ENCODE measurements around the gene ATP2C2. TPM values are rescaled to one million over a fixed set of nuclear protein-coding genes. Genes with fewer than 3 reads are reported as not detected.

Gene ATP2C2, protein sequence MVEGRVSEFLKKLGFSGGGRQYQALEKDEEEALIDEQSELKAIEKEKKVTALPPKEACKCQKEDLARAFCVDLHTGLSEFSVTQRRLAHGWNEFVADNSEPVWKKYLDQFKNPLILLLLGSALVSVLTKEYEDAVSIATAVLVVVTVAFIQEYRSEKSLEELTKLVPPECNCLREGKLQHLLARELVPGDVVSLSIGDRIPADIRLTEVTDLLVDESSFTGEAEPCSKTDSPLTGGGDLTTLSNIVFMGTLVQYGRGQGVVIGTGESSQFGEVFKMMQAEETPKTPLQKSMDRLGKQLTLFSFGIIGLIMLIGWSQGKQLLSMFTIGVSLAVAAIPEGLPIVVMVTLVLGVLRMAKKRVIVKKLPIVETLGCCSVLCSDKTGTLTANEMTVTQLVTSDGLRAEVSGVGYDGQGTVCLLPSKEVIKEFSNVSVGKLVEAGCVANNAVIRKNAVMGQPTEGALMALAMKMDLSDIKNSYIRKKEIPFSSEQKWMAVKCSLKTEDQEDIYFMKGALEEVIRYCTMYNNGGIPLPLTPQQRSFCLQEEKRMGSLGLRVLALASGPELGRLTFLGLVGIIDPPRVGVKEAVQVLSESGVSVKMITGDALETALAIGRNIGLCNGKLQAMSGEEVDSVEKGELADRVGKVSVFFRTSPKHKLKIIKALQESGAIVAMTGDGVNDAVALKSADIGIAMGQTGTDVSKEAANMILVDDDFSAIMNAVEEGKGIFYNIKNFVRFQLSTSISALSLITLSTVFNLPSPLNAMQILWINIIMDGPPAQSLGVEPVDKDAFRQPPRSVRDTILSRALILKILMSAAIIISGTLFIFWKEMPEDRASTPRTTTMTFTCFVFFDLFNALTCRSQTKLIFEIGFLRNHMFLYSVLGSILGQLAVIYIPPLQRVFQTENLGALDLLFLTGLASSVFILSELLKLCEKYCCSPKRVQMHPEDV
- total RNA-seq (0.18 TPM in 1 of 2 replicates, not detected in the other), polyA plus RNA-seq (0.53 and 0.79 TPM in 2 replicates)

DNA sequence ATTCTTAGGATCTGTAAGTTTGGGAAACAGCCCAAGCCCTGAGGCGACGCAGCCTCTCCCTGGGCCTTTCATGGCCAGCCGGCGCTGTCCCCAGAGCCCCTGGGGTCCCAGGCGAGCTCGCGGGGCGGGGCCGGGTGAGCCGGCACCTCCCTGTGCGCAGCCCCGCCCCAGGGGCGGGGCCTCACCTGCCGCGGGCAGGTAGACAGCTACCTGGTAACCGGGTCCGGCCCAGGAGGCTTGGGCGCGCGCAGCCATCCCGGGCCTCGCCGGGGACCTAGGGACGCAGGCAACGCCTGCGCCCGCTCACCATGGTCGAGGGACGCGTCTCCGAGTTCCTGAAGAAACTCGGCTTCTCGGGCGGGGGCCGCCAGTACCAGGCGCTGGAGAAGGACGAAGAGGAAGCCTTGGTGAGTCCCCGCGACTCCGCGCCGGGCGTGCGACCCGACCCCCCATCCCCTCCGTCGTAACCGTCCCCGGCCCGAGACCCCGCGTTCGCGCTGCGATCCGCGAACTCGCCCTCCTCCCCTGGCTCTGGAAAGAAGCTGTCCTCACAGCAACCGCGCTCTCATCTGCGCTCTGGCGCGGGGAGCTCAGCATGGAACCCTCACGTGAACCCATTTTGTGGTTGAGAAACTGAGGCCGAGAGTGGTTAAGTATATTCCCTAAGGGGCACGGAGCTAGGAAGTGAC lies at the start of gene ATP2C2:
TSS of gene ATP2C2 (plus strand) at position 231 of the 689 bp plus-strand sequence. CDS start at position 309, 78 bp downstream.
- no peaks in the 10 kb centered on the region for H3K36me3 ChIP-seq
- no peak within 1 kb of the TSS for H3K27ac ChIP-seq
- peaks cover 72% of the 10 kb centered on the region for H3K27me3 ChIP-seq
- no peaks in the 10 kb centered on the region for H3K4me1 ChIP-seq (ENCODE audit: low read depth)
- H3K4me3 ChIP-seq, result peak within 1 kb of the TSS; percentile 22
- H3K9me3 ChIP-seq (ENCODE audit: low read depth), result no peaks in the 10 kb centered on the region
- TF ChIP-seq, protein P1, sequence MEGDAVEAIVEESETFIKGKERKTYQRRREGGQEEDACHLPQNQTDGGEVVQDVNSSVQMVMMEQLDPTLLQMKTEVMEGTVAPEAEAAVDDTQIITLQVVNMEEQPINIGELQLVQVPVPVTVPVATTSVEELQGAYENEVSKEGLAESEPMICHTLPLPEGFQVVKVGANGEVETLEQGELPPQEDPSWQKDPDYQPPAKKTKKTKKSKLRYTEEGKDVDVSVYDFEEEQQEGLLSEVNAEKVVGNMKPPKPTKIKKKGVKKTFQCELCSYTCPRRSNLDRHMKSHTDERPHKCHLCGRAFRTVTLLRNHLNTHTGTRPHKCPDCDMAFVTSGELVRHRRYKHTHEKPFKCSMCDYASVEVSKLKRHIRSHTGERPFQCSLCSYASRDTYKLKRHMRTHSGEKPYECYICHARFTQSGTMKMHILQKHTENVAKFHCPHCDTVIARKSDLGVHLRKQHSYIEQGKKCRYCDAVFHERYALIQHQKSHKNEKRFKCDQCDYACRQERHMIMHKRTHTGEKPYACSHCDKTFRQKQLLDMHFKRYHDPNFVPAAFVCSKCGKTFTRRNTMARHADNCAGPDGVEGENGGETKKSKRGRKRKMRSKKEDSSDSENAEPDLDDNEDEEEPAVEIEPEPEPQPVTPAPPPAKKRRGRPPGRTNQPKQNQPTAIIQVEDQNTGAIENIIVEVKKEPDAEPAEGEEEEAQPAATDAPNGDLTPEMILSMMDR (IDR thresholded peaks at IDR 0.05; ENCODE audit: low read depth, low read length), result no peak
- DNase-seq (ENCODE audit: low read depth in 1 of 2, low spot score in 1 of 2), result peak in 1 of 2 donors; percentile 40

DNA sequence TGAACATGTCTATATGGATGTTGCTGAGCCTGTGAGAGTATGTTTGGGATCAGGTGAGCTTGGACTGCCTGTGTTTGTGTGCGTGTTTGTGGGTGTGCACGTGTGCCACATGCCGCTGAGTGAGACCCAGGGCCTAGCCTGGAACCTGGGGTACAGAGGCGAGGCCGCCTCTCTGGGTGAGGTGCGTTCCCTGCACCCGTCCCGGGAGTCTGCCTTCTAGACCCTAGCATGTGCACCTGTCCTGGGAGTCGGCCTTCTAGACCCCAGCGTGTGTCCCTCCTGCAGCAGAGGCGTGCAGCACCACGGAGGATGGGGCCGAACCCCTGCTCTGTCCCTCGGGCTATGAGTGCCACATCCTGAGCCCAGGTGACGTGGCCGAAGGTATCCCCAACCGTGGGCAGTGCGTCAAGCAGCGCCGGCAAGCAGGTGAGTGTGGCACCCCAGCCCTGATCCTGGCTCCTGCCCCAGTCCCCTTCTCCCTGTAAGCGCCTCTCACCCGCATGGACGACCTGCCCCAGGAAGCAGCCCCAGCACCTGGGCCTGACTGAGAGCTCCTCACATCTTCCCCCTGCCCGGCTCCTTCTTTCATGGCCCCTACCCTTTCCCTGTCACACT lies 49.1 kb upstream of the ATP2C2 start:
- Histone ChIP-seq H3K4me3 (no peak overlapping the region), H3K36me3 (no peaks in the 10 kb centered on the region), H3K27ac (no peak overlapping the region), H3K27me3 (peaks cover 18% of the 10 kb centered on the region), H3K9me3 (ENCODE audit: low read depth) (no peaks in the 10 kb centered on the region), H3K4me1 (ENCODE audit: low read depth) (no peaks in the 10 kb centered on the region)
- TF ChIP-seq, protein P1 (IDR thresholded peaks at IDR 0.05; ENCODE audit: low read depth, low read length), result no peak
- DNase-seq (ENCODE audit: low read depth in 1 of 2, low spot score in 1 of 2), result no peak

DNA sequence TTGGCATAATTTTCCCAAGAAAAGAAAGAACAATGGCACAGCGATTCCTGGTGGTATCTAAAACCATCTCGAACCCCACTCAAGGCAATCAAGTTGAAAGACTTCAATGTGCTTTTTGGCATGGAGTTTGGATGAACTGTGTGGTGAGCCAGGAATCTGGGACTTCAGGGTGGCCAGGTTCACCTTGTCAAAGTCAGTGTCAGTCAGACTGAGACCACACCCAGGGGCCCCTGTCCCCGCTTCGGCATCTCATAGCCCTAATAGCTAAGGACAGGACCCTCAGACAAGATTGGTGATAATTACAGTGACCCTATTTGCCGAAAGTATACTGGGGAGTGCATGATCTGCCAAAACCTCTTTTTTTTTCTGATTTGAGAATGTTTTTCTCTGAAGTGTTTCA lies 47.8 kb upstream of the ATP2C2 start:
- no peak for DNase-seq (ENCODE audit: low read depth in 1 of 2, low spot score in 1 of 2)
- no peaks in the 10 kb centered on the region for H3K36me3 ChIP-seq
- no peak overlapping the region for H3K27ac ChIP-seq
- no peaks in the 10 kb centered on the region for H3K4me1 ChIP-seq (ENCODE audit: low read depth)
- H3K4me3 ChIP-seq, result no peak overlapping the region
- H3K27me3 ChIP-seq, result peaks cover 5% of the 10 kb centered on the region
- TF ChIP-seq, protein P1 (IDR thresholded peaks at IDR 0.05; ENCODE audit: low read depth, low read length), result no peak
- H3K9me3 ChIP-seq (ENCODE audit: low read depth), result no peaks in the 10 kb centered on the region

DNA sequence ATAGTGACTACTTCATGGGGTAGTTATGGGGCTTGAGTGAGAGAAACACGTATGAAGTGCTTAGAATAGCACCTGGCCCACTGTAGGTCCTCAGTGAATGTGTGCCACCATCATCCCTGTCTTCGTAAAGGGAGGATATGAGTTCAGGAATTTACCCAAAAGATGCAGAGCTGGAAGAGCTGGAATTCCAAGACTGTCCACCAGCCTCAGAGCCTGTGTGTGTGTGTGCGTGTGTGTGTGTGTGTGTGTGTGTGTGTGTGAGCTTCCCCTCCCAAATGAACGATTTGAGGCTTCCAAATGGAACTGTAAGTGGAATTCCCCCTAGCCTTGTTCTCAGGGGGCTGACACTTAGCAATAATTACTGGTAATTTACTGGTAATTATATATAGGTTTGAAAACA lies 46.4 kb upstream of the ATP2C2 start:
- TF ChIP-seq, protein P1 (IDR thresholded peaks at IDR 0.05; ENCODE audit: low read depth, low read length), result no peak
- Histone ChIP-seq H3K9me3 (ENCODE audit: low read depth) (no peaks in the 10 kb centered on the region), H3K4me1 (ENCODE audit: low read depth) (no peaks in the 10 kb centered on the region), H3K36me3 (no peaks in the 10 kb centered on the region), H3K4me3 (no peak overlapping the region), H3K27me3 (peaks cover 5% of the 10 kb centered on the region), H3K27ac (no peak overlapping the region)
- no peak for DNase-seq (ENCODE audit: low read depth in 1 of 2, low spot score in 1 of 2)

DNA sequence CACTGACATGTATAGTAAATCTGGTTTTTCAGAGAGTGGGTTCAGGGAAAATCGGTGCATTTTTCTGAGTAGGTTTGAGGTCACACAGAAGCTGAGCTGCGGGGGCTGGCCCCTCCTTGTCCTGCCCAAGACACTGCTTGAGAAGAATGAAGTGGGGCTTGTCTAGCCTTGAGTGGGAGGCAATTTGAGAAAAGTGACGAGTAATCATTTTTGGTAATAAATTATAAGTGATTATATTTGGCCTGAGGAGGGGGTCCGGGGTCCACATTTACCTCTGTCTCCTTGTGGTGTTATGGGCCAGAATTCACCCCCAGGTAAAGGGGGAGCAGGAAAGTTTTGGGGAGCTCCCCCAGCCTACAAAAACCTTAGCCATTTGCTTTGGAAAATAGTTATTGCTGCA lies 45.6 kb upstream of the ATP2C2 start:
- TF ChIP-seq, protein P1 (IDR thresholded peaks at IDR 0.05; ENCODE audit: low read depth, low read length), result no peak

More for the DNA sequence above, 45.6 kb upstream of the ATP2C2 start:
- DNase-seq (ENCODE audit: low read depth in 1 of 2, low spot score in 1 of 2), result no peak
- H3K4me1 ChIP-seq (ENCODE audit: low read depth), result no peaks in the 10 kb centered on the region
- H3K36me3 ChIP-seq, result no peaks in the 10 kb centered on the region
- no peak overlapping the region for H3K27ac ChIP-seq
- peaks cover 5% of the 10 kb centered on the region for H3K27me3 ChIP-seq
- H3K9me3 ChIP-seq (ENCODE audit: low read depth), result no peaks in the 10 kb centered on the region
- no peak overlapping the region for H3K4me3 ChIP-seq
